Stomach (tissue), 9 donors: Measurements from ENCODE around the gene MEIKIN. TPM values are rescaled to one million over a fixed set of nuclear protein-coding genes. Genes with fewer than 3 reads are reported as not detected.
A peak's percentile ranks its signal among the peaks of the same experiment; 100 is the strongest.

ENCODE experiments used
- DNase-seq, 2 donors: peaks; one replicate each; pipeline versions ENCODE4 v3.0.0 to v3.0.0-alpha.2; 2013 to 2019
- H3K27ac ChIP-seq, 5 donors: fragments of 200-600 bp in 4 of 5; sonication (generic) in 4 of 5; one replicate each; pipeline ENCODE4 v1.5.1; 2013 to 2019; ENCODE audit warnings: mild to moderate bottlenecking in 1 of 5, moderate library complexity in 1 of 5
- H3K27me3 ChIP-seq, 3 donors: fragments of 200-600 bp; sonication (generic); one replicate each; pipeline ENCODE4 v1.5.1; 2017 to 2019; ENCODE audit warnings: mixed run types in 1 of 3
- H3K36me3 ChIP-seq, 4 donors: fragments of 200-600 bp; sonication (generic); 1 replicate in 3 of 4; 2 replicates in 1 of 4; pipeline ENCODE4 v1.5.1; 2016 to 2019
- H3K4me1 ChIP-seq, 4 donors: fragments of 200-600 bp; sonication (generic); one replicate each; pipeline ENCODE4 v1.5.1; 2016 to 2019
- H3K4me3 ChIP-seq, 4 donors: fragments of 200-600 bp; sonication (generic) in 3 of 4; one replicate each; pipeline ENCODE4 v1.5.1; 2016 to 2019; ENCODE audit warnings: mild to moderate bottlenecking in 1 of 4
- H3K9me3 ChIP-seq, 4 donors: fragments of 200-600 bp; sonication (generic); one replicate each; pipeline ENCODE4 v1.5.1; 2016 to 2019
- CTCF ChIP-seq, 7 experiments: fragments of 450-650 bp in 4 of 7; fragments of 200-600 bp in 3 of 7; sonication (generic) in 3 of 7; IDR thresholded peaks; one replicate each; pipeline ENCODE4 v1.5.1; 2016 to 2019; ENCODE audit warnings: antibody characterized with exemption in 7 of 7, control low read depth in 2 of 7, mild to moderate bottlenecking in 1 of 7
- EP300 ChIP-seq: sonication (generic); formaldehyde crosslinking; IDR thresholded peaks from one replicate; pipeline ENCODE4 v1.6.1; 2017; ENCODE audit warnings: antibody characterized with exemption
- POLR2A ChIP-seq, 4 donors: fragments of 450-650 bp; IDR thresholded peaks; one replicate each; pipeline ENCODE4 v1.6.1; 2016; ENCODE audit warnings: antibody characterized with exemption in 4 of 4, control low read depth in 2 of 4, mild to moderate bottlenecking in 1 of 4, moderate library complexity in 1 of 4
- POLR2AphosphoS5 ChIP-seq, 3 donors: sonication (generic); formaldehyde crosslinking; IDR thresholded peaks; one replicate each; pipeline ENCODE4 v1.6.1; 2016; ENCODE audit warnings: antibody characterized with exemption in 3 of 3
- WGBS, 5 donors: extraction: QIAGEN DNeasy Blood & Tissue Kit in 3 of 5; methylation state at CpG; one replicate each; pipeline versions ENCODE4 v1.1.5 to v1.1.7; 2013 to 2018; 5-methylcytosine and 5-hydroxymethylcytosine counted together
- intact Hi-C: fragments of 100-400 bp; cut with DNase I; formaldehyde crosslinking; loops from one replicate; pipeline ENCODE4 v1.15.1; 2023; ENCODE audit warnings: low total_unique reads
- polyA plus RNA-seq, 3 donors: library from polyadenylated mRNA; stranded (reverse); fragments of 200-250 nt; gene quantifications; one replicate each; pipeline ENCODE4 v1.2.3, GENCODE V29; 2013
- total RNA-seq, 5 donors: library from RNA; depleted of rRNA; stranded (reverse); fragments of >200 nt; gene quantifications; one replicate each; pipeline versions ENCODE4 v1.1.0 to v1.2.3, GENCODE V29; 2014 to 2016
- donor health status: healthy with polysubstance abuse.
- donor health status: Bipolar disorder and iron deficiency.
- donor health status: healthy.

Gene MEIKIN
- total and polyA plus RNA-seq, 8 donors: 0.37 TPM; not detected in 7

GRCh38 chr5:131824631-131825030 is 120.8 kb downstream of the MEIKIN start:
- H3K4me1 ChIP-seq: no peaks in the 10 kb centered on the region
- H3K4me3 ChIP-seq: no peak overlapping the region
- 90 to 97% (median 93%) methylated on average over 1 of the region's 1 CpG for WGBS, 5 donors
- no peak for DNase-seq
- no peak for TF ChIP-seq POLR2AphosphoS5 (IDR thresholded peaks at IDR 0.05)
- TF ChIP-seq POLR2A (IDR thresholded peaks at IDR 0.05): no peak
- H3K36me3 ChIP-seq: no peaks in the 10 kb centered on the region
- no peak overlapping the region for H3K27ac ChIP-seq
- H3K27me3 ChIP-seq: no peaks in the 10 kb centered on the region
- peaks cover 0 to 9% (median 2%) of the 10 kb centered on the region in 4 donors for H3K9me3 ChIP-seq
- intact Hi-C loops: no loop called here

GRCh38 chr5:131821221-131821620 is 124.2 kb downstream of the MEIKIN start:
- Histone ChIP-seq H3K4me1 (no peaks in the 10 kb centered on the region), H3K27ac (no peak overlapping the region), H3K27me3 (no peaks in the 10 kb centered on the region), H3K9me3 (peaks cover 0 to 9% (median 2%) of the 10 kb centered on the region in 4 donors), H3K4me3 (no peak overlapping the region), H3K36me3 (no peaks in the 10 kb centered on the region)
- TF ChIP-seq POLR2A (IDR thresholded peaks at IDR 0.05): no peak
- TF ChIP-seq CTCF (IDR thresholded peaks at IDR 0.05): no peak
- no peak for TF ChIP-seq POLR2AphosphoS5 (IDR thresholded peaks at IDR 0.05)
- no peak for TF ChIP-seq EP300
- DNase-seq: no peak
- 55 to 88% (median 75%) methylated on average over 1 of the region's 1 CpG for WGBS, 5 donors
- intact Hi-C loops: no loop called here

GRCh38 chr5:131818001-131818724 is 127.3 kb downstream of the MEIKIN start:
- Histone ChIP-seq H3K36me3 (no peaks in the 10 kb centered on the region), H3K9me3 (no peaks in the 10 kb centered on the region), H3K4me1 (no peaks in the 10 kb centered on the region), H3K4me3 (no peak overlapping the region), H3K27me3 (no peaks in the 10 kb centered on the region), H3K27ac (no peak overlapping the region)
- DNase-seq: no peak
- intact Hi-C loops: no loop called here
- WGBS, 5 donors: 78 to 90% (median 85%) methylated on average over 2 of the region's 2 CpGs
- TF ChIP-seq POLR2A (IDR thresholded peaks at IDR 0.05): no peak
- TF ChIP-seq EP300: no peak
- no peak for TF ChIP-seq CTCF (IDR thresholded peaks at IDR 0.05)
- no peak for TF ChIP-seq POLR2AphosphoS5 (IDR thresholded peaks at IDR 0.05)

- H3K9me3 ChIP-seq: no peaks in the 10 kb centered on the region
- TF ChIP-seq POLR2A (IDR thresholded peaks at IDR 0.05) (no peak), POLR2AphosphoS5 (IDR thresholded peaks at IDR 0.05) (no peak), EP300 (no peak), CTCF (IDR thresholded peaks at IDR 0.05) (no peak)
- no peak overlapping the region for H3K27ac ChIP-seq
- H3K4me1 ChIP-seq: no peaks in the 10 kb centered on the region
- H3K36me3 ChIP-seq: no peaks in the 10 kb centered on the region
- intact Hi-C loops: no loop called here
- no peak overlapping the region for H3K4me3 ChIP-seq
- 53 to 60% (median 55%) methylated on average over 2 of the region's 2 CpGs for WGBS, 5 donors
- no peaks in the 10 kb centered on the region for H3K27me3 ChIP-seq
- peak in 1 of 2 donors; percentile 20 for DNase-seq
Observed at GRCh38 chr5:131814990-131815389, 130.5 kb downstream of the MEIKIN start.
